ENCODE measurements around the gene L3MBTL4. TPM values are rescaled to one million over a fixed set of nuclear protein-coding genes. Genes with fewer than 3 reads are reported as not detected.

L3MBTL4 gene
- total RNA-seq, 1 donor from 2014 or later, result 0.59 TPM

GRCh38 chr18:6174983-6175745, 239.5 kb downstream of the L3MBTL4 start:
- Mint-ChIP-seq H3K36me3 (ENCODE audit: unreplicated experiment) (no peaks in the 10 kb centered on the region), H3K27me3 (ENCODE audit: unreplicated experiment) (peaks cover 6% of the 10 kb centered on the region), H3K9me3 (ENCODE audit: unreplicated experiment) (no peaks in the 10 kb centered on the region), H3K4me1 (ENCODE audit: unreplicated experiment) (no peaks in the 10 kb centered on the region), H3K4me3 (ENCODE audit: unreplicated experiment) (no peak overlapping the region), H3K27ac (ENCODE audit: unreplicated experiment) (no peak overlapping the region)
- TF ChIP-seq CTCF (IDR thresholded peaks at IDR 0.05), result no peak
- DNase-seq (ENCODE audit: extremely low spot score, unreplicated experiment), result no peak

DNA sequence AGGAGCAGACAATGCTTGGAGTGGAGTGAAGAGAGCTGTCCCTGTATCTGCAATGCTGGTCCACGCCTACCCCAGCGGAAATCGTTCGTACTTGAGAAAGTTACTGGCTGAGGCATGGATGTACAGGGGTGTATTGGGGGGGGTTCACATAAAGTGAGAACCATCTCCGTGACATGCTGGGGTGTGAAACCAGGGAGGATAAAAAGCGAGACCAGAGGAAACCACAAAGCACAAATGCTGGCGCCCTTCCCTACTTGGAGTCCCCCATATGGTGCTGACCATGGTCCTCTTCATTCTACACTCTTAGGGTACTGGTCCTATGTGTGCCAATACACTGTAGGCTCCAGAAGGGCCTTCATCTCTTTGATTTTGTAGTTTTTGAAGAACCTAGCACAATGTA, 244.1 kb downstream of the L3MBTL4 start:
- Mint-ChIP-seq H3K27me3 (ENCODE audit: unreplicated experiment) (peaks cover 6% of the 10 kb centered on the region), H3K4me1 (ENCODE audit: unreplicated experiment) (no peaks in the 10 kb centered on the region), H3K9me3 (ENCODE audit: unreplicated experiment) (no peaks in the 10 kb centered on the region), H3K36me3 (ENCODE audit: unreplicated experiment) (no peaks in the 10 kb centered on the region), H3K4me3 (ENCODE audit: unreplicated experiment) (no peak overlapping the region), H3K27ac (ENCODE audit: unreplicated experiment) (no peak overlapping the region)
- DNase-seq (ENCODE audit: extremely low spot score, unreplicated experiment), result no peak
- TF ChIP-seq CTCF (IDR thresholded peaks at IDR 0.05), result no peak

GRCh38 chr18:6161549-6161948, 253.2 kb downstream of the L3MBTL4 start:
- no peak overlapping the region for H3K4me3 Mint-ChIP-seq (ENCODE audit: unreplicated experiment)
- DNase-seq (ENCODE audit: extremely low spot score, unreplicated experiment), result no peak
- H3K27me3 Mint-ChIP-seq (ENCODE audit: unreplicated experiment), result no peaks in the 10 kb centered on the region
- TF ChIP-seq CTCF (IDR thresholded peaks at IDR 0.05), result no peak
- no peaks in the 10 kb centered on the region for H3K36me3 Mint-ChIP-seq (ENCODE audit: unreplicated experiment)
- H3K27ac Mint-ChIP-seq (ENCODE audit: unreplicated experiment), result no peak overlapping the region
- H3K4me1 Mint-ChIP-seq (ENCODE audit: unreplicated experiment), result no peaks in the 10 kb centered on the region
- peaks cover 9% of the 10 kb centered on the region for H3K9me3 Mint-ChIP-seq (ENCODE audit: unreplicated experiment)

DNA sequence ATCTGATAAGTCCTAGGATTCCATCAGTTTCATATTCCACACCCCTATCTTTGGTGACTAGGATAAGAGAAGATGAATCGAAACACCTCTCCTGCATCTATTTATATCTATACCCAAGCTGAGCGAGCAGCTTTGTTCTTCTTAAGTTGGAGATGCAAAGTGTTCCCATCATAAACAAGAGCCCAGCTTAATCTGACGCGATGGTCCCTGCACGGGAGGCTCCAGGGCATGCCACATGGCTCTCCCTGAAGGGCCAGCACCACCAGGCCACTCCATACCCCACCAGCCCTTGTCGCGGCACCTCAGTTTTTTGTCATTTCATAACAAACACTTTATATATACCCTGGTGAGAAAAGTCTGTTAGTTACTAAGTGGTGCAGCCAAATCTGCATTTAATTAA, 255.3 kb downstream of the L3MBTL4 start:
- H3K36me3 Mint-ChIP-seq (ENCODE audit: unreplicated experiment), result no peaks in the 10 kb centered on the region
- H3K27me3 Mint-ChIP-seq (ENCODE audit: unreplicated experiment), result no peaks in the 10 kb centered on the region
- H3K27ac Mint-ChIP-seq (ENCODE audit: unreplicated experiment), result no peak overlapping the region
- DNase-seq (ENCODE audit: extremely low spot score, unreplicated experiment), result no peak
- no peak overlapping the region for H3K4me3 Mint-ChIP-seq (ENCODE audit: unreplicated experiment)
- no peak for TF ChIP-seq CTCF (IDR thresholded peaks at IDR 0.05)
- H3K4me1 Mint-ChIP-seq (ENCODE audit: unreplicated experiment), result no peaks in the 10 kb centered on the region
- H3K9me3 Mint-ChIP-seq (ENCODE audit: unreplicated experiment), result peaks cover 6% of the 10 kb centered on the region

DNA sequence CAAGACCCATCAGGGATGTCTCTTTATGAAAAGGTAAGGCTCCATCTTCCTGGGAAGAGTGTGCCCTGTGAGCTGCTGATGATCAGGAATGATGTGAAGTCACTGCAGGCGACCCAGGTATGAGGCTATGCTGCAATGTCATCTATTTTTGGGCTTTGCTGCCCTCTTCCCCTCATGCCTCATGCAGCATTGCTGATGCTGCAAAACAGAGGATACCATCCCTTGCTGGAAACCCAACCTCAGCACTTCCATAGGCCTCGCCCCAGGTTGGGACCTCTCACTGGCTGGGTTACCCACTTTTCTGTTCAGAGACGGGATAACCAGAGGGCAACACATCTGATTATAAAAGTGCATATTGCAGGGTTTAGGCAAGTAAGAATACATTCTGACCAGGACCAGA, 255.8 kb downstream of the L3MBTL4 start:
- Mint-ChIP-seq H3K4me3 (ENCODE audit: unreplicated experiment) (no peak overlapping the region), H3K27ac (ENCODE audit: unreplicated experiment) (no peak overlapping the region), H3K4me1 (ENCODE audit: unreplicated experiment) (no peaks in the 10 kb centered on the region), H3K9me3 (ENCODE audit: unreplicated experiment) (peaks cover 8% of the 10 kb centered on the region), H3K27me3 (ENCODE audit: unreplicated experiment) (no peaks in the 10 kb centered on the region), H3K36me3 (ENCODE audit: unreplicated experiment) (no peaks in the 10 kb centered on the region)
- TF ChIP-seq CTCF (IDR thresholded peaks at IDR 0.05), result no peak
- DNase-seq (ENCODE audit: extremely low spot score, unreplicated experiment), result no peak
